ENCODE results near the gene R3HDM2. TPM values are rescaled to one million over a fixed set of nuclear protein-coding genes. Genes with fewer than 3 reads are reported as not detected.
A peak's percentile ranks its signal among the peaks of the same experiment; 100 is the strongest.

R3HDM2 gene
- total RNA-seq, 2 experiments from 2014 or later = 53.8 to 82.4 TPM

GRCh38 chr12:57216014-57216911, 214.6 kb downstream of the R3HDM2 start, which contains the start of gene NXPH4:
Gene NXPH4 (plus strand): TSS chr12:57216794. CDS start chr12:57216970, 176 bp downstream.
- DNase-seq (peak; percentile 52), ATAC-seq (peak; percentile 34)
- Mint-ChIP-seq H3K9me3 (ENCODE audit: low read depth) (no peaks in the 10 kb centered on the region), H3K36me3 (no peaks in the 10 kb centered on the region), H3K4me3 (peak within 1 kb of the TSS; percentile 52), H3K4me1 (peaks cover 35% of the 10 kb centered on the region), H3K27me3 (peaks cover 67% of the 10 kb centered on the region), H3K27ac (no peak within 1 kb of the TSS)
- CTCF ChIA-PET = interaction anchor here (0.7 to 15.4 kb wide), 3 partner anchors 11 to 104 kb away, joined by 3 to 647 read pairs (median 248); partner anchors contain the start of genes SHMT2, STAC3 and STAT6

- Mint-ChIP-seq H3K9me3 (ENCODE audit: low read depth) (no peaks in the 10 kb centered on the region), H3K4me1 (peaks cover 32% of the 10 kb centered on the region), H3K27me3 (peaks cover 61% of the 10 kb centered on the region), H3K4me3 (peak overlapping the region; percentile 36), H3K36me3 (no peaks in the 10 kb centered on the region), H3K27ac (no peak overlapping the region)
- ATAC-seq = peak; percentile 43
- DNase-seq = peak; percentile 80
- CTCF ChIA-PET = interaction anchor here (0.7 to 15.4 kb wide), 3 partner anchors 12 to 104 kb away, joined by 3 to 647 read pairs (median 248); partner anchors contain the start of genes SHMT2, STAC3 and STAT6
Observed at GRCh38 chr12:57215668-57216013, 215.2 kb downstream of the R3HDM2 start.

- peaks cover 58% of the 10 kb centered on the region for H3K27me3 Mint-ChIP-seq
- ATAC-seq = no peak
- peaks cover 30% of the 10 kb centered on the region for H3K4me1 Mint-ChIP-seq
- no peak for DNase-seq
- no peaks in the 10 kb centered on the region for H3K36me3 Mint-ChIP-seq
- no peak overlapping the region for H3K27ac Mint-ChIP-seq
- H3K4me3 Mint-ChIP-seq = no peak overlapping the region
- CTCF ChIA-PET = interaction anchor here (0.6 to 15.4 kb wide), 13 partner anchors 9 to 243 kb away, joined by 3 to 647 read pairs (median 14); partner anchors contain the start of genes GLI1, INHBE, SHMT2 and STAC3
- H3K9me3 Mint-ChIP-seq (ENCODE audit: low read depth) = no peaks in the 10 kb centered on the region
Observed at GRCh38 chr12:57215065-57215464, 215.8 kb downstream of the R3HDM2 start.

DNA sequence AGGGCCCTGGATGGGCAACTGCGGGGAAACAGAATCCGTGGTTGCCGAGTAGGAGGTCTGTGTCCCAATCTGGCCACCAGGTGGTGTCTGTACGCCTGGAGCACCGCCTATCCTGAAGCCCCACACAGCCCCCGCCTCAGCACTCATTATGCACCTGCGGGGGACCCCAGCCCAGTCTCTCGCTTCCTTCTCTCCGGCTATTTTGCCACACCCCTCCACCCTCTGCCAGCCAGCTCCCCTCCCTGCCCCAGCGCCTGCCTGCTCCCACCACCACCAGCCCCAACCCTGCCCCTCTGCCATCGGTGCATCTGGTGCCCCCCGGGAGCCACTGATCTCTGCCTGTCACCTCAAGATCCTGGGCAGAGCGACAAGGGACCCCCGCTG, 216.5 kb downstream of the R3HDM2 start:
- peak; percentile 81 for DNase-seq
- Mint-ChIP-seq H3K36me3 (no peaks in the 10 kb centered on the region), H3K27ac (no peak overlapping the region), H3K9me3 (ENCODE audit: low read depth) (no peaks in the 10 kb centered on the region), H3K4me1 (peaks cover 30% of the 10 kb centered on the region), H3K4me3 (no peak overlapping the region), H3K27me3 (peaks cover 53% of the 10 kb centered on the region)
- CTCF ChIA-PET = interaction anchor here (0.6 to 15.4 kb wide), 29 partner anchors 9 to 1025 kb away, joined by 3 to 647 read pairs (median 5); partner anchors contain the start of genes GLI1, INHBE, SHMT2 and SMARCC2
- ATAC-seq = peak; percentile 59

GRCh38 chr12:57213763-57214397, 217.0 kb downstream of the R3HDM2 start:
- no peak overlapping the region for H3K4me3 Mint-ChIP-seq
- H3K9me3 Mint-ChIP-seq (ENCODE audit: low read depth) = no peaks in the 10 kb centered on the region
- no peak for DNase-seq
- CTCF ChIA-PET = interaction anchor here (0.6 to 15.4 kb wide), 42 partner anchors 8 to 1560 kb away, joined by 3 to 647 read pairs (median 4); partner anchors contain the start of genes GLI1, INHBE, SHMT2 and SMARCC2
- H3K4me1 Mint-ChIP-seq = peaks cover 30% of the 10 kb centered on the region
- no peaks in the 10 kb centered on the region for H3K36me3 Mint-ChIP-seq
- peaks cover 48% of the 10 kb centered on the region for H3K27me3 Mint-ChIP-seq
- ATAC-seq = no peak
- H3K27ac Mint-ChIP-seq = no peak overlapping the region

- peaks cover 30% of the 10 kb centered on the region for H3K4me1 Mint-ChIP-seq
- peak; percentile 57 for ATAC-seq
- H3K9me3 Mint-ChIP-seq (ENCODE audit: low read depth) = no peaks in the 10 kb centered on the region
Observed at GRCh38 chr12:57213058-57213715, 217.7 kb downstream of the R3HDM2 start.

DNA sequence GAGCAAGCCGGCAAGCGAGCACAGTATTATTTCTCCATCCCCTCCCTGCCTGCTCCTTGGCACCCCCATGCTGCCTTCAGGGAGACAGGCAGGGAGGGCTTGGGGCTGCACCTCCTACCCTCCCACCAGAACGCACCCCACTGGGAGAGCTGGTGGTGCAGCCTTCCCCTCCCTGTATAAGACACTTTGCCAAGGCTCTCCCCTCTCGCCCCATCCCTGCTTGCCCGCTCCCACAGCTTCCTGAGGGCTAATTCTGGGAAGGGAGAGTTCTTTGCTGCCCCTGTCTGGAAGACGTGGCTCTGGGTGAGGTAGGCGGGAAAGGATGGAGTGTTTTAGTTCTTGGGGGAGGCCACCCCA, 218.2 kb downstream of the R3HDM2 start:
- H3K4me1 Mint-ChIP-seq = peaks cover 30% of the 10 kb centered on the region
- H3K27me3 Mint-ChIP-seq = peaks cover 36% of the 10 kb centered on the region
- no peak for ATAC-seq
- CTCF ChIA-PET = interaction anchor here (0.6 to 15.4 kb wide), 24 partner anchors 15 to 529 kb away, joined by 3 to 647 read pairs (median 4); partner anchors contain the start of genes GLI1, NAB2, SHMT2 and STAC3
- no peaks in the 10 kb centered on the region for H3K36me3 Mint-ChIP-seq
- H3K4me3 Mint-ChIP-seq = no peak overlapping the region
- H3K9me3 Mint-ChIP-seq (ENCODE audit: low read depth) = no peaks in the 10 kb centered on the region
- H3K27ac Mint-ChIP-seq = no peak overlapping the region
- DNase-seq = no peak

More at GRCh38 chr12:57213058-57213715, 217.7 kb downstream of the R3HDM2 start:
- Mint-ChIP-seq H3K27me3 (peaks cover 41% of the 10 kb centered on the region), H3K36me3 (no peaks in the 10 kb centered on the region), H3K27ac (no peak overlapping the region), H3K4me3 (no peak overlapping the region)
- peak; percentile 89 for DNase-seq
- CTCF ChIA-PET = interaction anchor here (0.6 to 15.4 kb wide), 37 partner anchors 14 to 1560 kb away, joined by 3 to 647 read pairs (median 4); partner anchors contain the start of genes GLI1, INHBE, NAB2 and SHMT2

GRCh38 chr12:57211791-57212700, 218.8 kb downstream of the R3HDM2 start:
- no peak overlapping the region for H3K4me3 Mint-ChIP-seq

DNA sequence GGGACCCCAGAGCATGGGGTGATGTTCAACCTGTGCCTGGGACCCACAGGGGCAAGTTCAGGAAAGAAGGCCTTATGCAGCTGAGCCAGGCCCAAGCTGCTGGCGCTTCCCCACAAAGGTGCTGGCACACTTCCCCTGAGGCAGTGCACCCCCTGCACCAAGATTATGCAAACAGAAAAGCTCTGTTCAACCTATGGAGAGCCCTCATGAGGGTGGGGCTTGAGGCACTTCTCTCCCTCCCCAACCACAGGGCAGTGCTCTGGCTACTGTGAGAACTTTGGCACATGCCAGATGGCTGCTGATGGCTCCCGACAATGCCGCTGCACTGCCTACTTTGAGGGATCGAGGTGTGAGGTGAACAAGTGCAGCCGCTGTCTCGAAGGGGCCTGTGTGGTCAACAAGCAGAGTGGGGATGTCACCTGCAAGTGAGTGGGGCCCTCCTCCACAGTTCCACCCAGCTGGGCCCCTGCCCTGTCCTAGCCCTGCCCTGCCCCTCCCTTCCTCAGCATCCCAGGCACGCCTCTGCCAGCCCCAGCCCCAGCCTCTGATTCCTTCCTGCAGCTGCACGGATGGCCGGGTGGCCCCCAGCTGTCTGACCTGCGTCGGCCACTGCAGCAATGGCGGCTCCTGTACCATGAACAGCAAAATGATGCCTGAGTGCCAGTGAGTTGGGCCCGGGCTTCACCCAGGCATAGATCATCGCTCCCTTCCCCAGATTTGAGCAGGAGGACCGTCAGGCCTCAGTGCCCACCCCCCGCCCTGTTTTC, 219.7 kb downstream of the R3HDM2 start:
- Mint-ChIP-seq H3K27ac (no peak overlapping the region), H3K27me3 (peaks cover 29% of the 10 kb centered on the region), H3K4me3 (no peak overlapping the region), H3K36me3 (no peaks in the 10 kb centered on the region), H3K4me1 (peaks cover 25% of the 10 kb centered on the region), H3K9me3 (ENCODE audit: low read depth) (no peaks in the 10 kb centered on the region)
- DNase-seq (no peak), ATAC-seq (no peak)
- CTCF ChIA-PET = interaction anchor here (15.4 kb wide), 1 partner anchor 33 kb away, joined by 647 read pairs; the partner anchor contains the start of gene STAC3

More at GRCh38 chr12:57211791-57212700, 218.8 kb downstream of the R3HDM2 start:
- Mint-ChIP-seq H3K27ac (no peak overlapping the region), H3K27me3 (peaks cover 30% of the 10 kb centered on the region), H3K9me3 (ENCODE audit: low read depth) (no peaks in the 10 kb centered on the region), H3K4me1 (peaks cover 25% of the 10 kb centered on the region), H3K36me3 (no peaks in the 10 kb centered on the region)
- ATAC-seq = no peak
- CTCF ChIA-PET = interaction anchor here (1.3 to 15.4 kb wide), 7 partner anchors 14 to 530 kb away, joined by 3 to 647 read pairs (median 16); partner anchors contain the start of genes SHMT2 and STAC3
- no peak for DNase-seq

DNA sequence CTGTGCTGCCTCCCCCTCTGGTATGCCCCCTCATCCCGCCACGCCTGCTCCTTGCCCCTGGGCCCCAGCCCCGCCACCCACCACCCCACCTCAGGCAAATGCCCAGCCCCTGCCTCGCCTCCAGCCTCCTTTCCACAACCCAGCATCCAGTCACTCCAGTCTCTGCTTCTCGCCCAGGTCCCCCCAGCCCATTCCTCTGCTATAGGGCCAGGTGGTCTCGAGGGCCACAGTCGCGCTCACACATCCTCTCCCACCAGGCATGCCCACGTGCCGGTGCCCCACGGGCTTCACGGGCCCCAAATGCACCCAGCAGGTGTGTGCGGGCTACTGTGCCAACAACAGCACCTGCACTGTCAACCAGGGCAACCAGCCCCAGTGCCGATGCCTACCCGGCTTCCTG, 220.4 kb downstream of the R3HDM2 start:
- no peaks in the 10 kb centered on the region for H3K36me3 Mint-ChIP-seq
- H3K4me3 Mint-ChIP-seq = no peak overlapping the region
- ATAC-seq (no peak), DNase-seq (no peak)
- CTCF ChIA-PET = interaction anchor here (15.4 kb wide), 1 partner anchor 34 kb away, joined by 647 read pairs; the partner anchor contains the start of gene STAC3
- no peak overlapping the region for H3K27ac Mint-ChIP-seq
- peaks cover 19% of the 10 kb centered on the region for H3K4me1 Mint-ChIP-seq
- peaks cover 23% of the 10 kb centered on the region for H3K27me3 Mint-ChIP-seq
- H3K9me3 Mint-ChIP-seq (ENCODE audit: low read depth) = no peaks in the 10 kb centered on the region

DNA sequence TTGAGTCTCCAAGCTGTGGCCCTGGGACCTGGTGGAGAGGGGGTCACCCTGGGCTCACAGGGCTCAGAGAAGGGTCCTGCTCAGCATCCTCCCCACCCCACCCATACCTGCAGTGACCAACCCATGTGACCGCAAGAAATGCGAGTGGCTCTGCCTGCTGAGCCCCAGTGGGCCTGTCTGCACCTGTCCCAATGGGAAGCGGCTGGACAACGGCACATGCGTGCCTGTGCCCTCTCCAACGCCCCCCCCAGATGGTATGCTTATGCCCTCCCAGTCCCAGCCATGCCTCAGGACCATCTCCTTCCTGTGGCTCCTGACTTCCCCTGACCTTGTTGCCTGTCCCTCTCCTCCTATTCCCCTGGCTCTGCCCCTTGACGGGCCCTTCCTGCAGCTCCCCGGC, 220.9 kb downstream of the R3HDM2 start:
- no peaks in the 10 kb centered on the region for H3K9me3 Mint-ChIP-seq (ENCODE audit: low read depth)
- peaks cover 17% of the 10 kb centered on the region for H3K27me3 Mint-ChIP-seq
- H3K4me1 Mint-ChIP-seq = peaks cover 15% of the 10 kb centered on the region
- DNase-seq (no peak), ATAC-seq (no peak)
- H3K27ac Mint-ChIP-seq = no peak overlapping the region
- H3K4me3 Mint-ChIP-seq = no peak overlapping the region
- CTCF ChIA-PET = interaction anchor here (15.4 kb wide), 1 partner anchor 34 kb away, joined by 647 read pairs; the partner anchor contains the start of gene STAC3
- no peaks in the 10 kb centered on the region for H3K36me3 Mint-ChIP-seq
